Measurements from ENCODE around the gene TMEM101.

The TMEM101 gene

GRCh38 chr17:44010966-44011647 lies 3.7 kb downstream of the TMEM101 start:
- H3K4me3 ChIP-seq (ENCODE audit: low read depth, low read length) = no peak overlapping the region
- peak; percentile 89 for DNase-seq (ENCODE audit: low read depth)
- no peak for TF ChIP-seq CTCF (conservative IDR thresholded peaks at IDR 0.05; ENCODE audit: low read depth, low read length)

GRCh38 chr17:44008205-44008909 lies 6.4 kb downstream of the TMEM101 start:
- peak overlapping the region; percentile 72 for H3K4me3 ChIP-seq (ENCODE audit: low read depth, low read length)

GRCh38 chr17:44007346-44008204 lies 7.2 kb downstream of the TMEM101 start:
- peak overlapping the region; percentile 72 for H3K4me3 ChIP-seq (ENCODE audit: low read depth, low read length)
- no peak for TF ChIP-seq CTCF (conservative IDR thresholded peaks at IDR 0.05; ENCODE audit: low read depth, low read length)
- no peak for DNase-seq (ENCODE audit: low read depth)

More at GRCh38 chr17:44008205-44008909, 6.4 kb downstream of the TMEM101 start:
- no peak for DNase-seq (ENCODE audit: low read depth)
- peak; percentile 6 for TF ChIP-seq CTCF (conservative IDR thresholded peaks at IDR 0.05; ENCODE audit: low read depth, low read length)

- peak overlapping the region; percentile 72 for H3K4me3 ChIP-seq (ENCODE audit: low read depth, low read length)
- TF ChIP-seq CTCF (conservative IDR thresholded peaks at IDR 0.05; ENCODE audit: low read depth, low read length) = peak; percentile 81
- peak; percentile 98 for DNase-seq (ENCODE audit: low read depth)
Observed at GRCh38 chr17:44006598-44007345, 8.0 kb downstream of the TMEM101 start.

- no peak for TF ChIP-seq CTCF (conservative IDR thresholded peaks at IDR 0.05; ENCODE audit: low read depth, low read length)
- DNase-seq (ENCODE audit: low read depth) = no peak
- peak overlapping the region; percentile 67 for H3K4me3 ChIP-seq (ENCODE audit: low read depth, low read length)
Observed at GRCh38 chr17:44006272-44006597, 8.5 kb downstream of the TMEM101 start.

GRCh38 chr17:44005527-44006271 lies 9.1 kb downstream of the TMEM101 start:
- peak; percentile 38 for DNase-seq (ENCODE audit: low read depth)
- peak; percentile 35 for TF ChIP-seq CTCF (conservative IDR thresholded peaks at IDR 0.05; ENCODE audit: low read depth, low read length)

More at GRCh38 chr17:44005527-44006271, 9.1 kb downstream of the TMEM101 start:
- H3K4me3 ChIP-seq (ENCODE audit: low read depth, low read length) = peak overlapping the region; percentile 67
